HT-29 (cell line): ENCODE data around the gene PTGDR2. TPM values are rescaled to one million over a fixed set of nuclear protein-coding genes. Genes with fewer than 3 reads are reported as not detected.

Source experiments
- DNase-seq: peaks from one replicate; pipeline ENCODE4 v3.0.0-alpha.2; 2015; ENCODE audit warnings: low spot score
- total RNA-seq: library from RNA; depleted of rRNA; stranded (reverse); fragments of >200 nt; shearing (Covaris generic); gene quantifications from 2 replicates; pipeline ENCODE4 v1.2.3, GENCODE V29; 2014

PTGDR2 gene
- total RNA-seq, 1 experiment from 2014 or later: 0.41 TPM

- no peak for DNase-seq
Observed at GRCh38 chr11:60874421-60875365, 18.9 kb upstream of the PTGDR2 start.

- no peak for DNase-seq
Observed at GRCh38 chr11:60873533-60873932, 17.8 kb upstream of the PTGDR2 start.

DNA sequence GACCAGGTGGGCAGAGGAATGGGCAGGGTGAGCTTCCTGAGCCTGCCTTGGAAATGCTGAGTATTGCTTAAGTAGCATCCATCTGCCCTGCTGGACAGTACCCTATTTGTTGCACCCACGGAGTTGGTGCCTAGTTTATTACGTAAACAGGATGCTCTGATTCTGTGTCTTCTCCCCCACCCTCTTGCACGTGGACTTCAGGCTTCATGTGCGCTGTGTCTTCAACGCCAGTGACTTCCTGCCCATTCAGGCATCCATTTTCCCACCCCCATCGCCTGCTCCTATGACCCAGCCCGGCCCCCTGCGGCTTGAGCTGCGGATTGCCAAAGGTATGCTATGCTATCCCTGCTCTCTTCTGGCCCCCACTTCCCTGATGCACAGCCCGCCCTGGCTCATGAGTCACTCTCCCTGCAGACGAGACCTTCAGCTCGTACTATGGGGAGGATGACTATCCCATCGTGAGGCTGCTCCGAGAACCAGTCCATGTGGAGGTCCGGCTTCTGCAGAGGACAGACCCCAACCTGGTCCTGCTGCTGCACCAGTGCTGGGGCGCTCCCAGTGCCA lies 17.3 kb upstream of the PTGDR2 start:
- DNase-seq: no peak

- no peak for DNase-seq
Observed at GRCh38 chr11:60872124-60872960, 16.6 kb upstream of the PTGDR2 start.

DNA sequence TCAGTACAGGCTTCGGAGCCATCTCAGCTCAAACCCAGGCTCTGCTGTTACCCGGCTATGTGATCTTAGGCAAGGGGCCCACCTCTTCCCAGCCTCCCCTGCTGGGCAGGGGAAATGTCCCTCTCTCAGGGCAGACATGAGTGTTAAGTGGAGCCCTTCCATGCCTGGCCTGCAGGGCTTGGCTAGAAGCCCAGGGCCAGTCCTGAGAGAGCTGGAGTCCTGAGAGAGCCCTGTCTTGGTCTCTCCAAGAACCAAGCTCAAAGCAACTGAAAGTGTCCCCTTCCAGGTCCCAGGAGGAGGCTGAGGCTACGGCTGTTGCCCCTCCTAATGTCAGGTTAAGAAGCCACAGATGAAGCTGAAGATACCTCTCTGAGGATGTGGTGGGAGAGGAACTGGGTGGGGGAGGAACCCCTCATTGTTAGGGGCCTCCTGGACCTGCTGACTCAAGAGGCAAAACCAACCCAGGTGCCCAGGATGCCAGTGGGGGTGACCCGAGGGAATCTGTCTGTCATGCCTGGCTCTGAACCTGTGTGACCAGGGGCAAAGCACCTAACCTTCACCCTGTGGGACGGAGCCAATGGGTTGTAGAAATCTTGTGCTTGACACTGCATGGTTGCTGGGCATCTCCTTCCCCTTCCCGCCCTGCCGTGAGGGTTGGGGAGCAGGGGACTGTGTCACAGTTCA lies 15.8 kb upstream of the PTGDR2 start:
- no peak for DNase-seq

DNA sequence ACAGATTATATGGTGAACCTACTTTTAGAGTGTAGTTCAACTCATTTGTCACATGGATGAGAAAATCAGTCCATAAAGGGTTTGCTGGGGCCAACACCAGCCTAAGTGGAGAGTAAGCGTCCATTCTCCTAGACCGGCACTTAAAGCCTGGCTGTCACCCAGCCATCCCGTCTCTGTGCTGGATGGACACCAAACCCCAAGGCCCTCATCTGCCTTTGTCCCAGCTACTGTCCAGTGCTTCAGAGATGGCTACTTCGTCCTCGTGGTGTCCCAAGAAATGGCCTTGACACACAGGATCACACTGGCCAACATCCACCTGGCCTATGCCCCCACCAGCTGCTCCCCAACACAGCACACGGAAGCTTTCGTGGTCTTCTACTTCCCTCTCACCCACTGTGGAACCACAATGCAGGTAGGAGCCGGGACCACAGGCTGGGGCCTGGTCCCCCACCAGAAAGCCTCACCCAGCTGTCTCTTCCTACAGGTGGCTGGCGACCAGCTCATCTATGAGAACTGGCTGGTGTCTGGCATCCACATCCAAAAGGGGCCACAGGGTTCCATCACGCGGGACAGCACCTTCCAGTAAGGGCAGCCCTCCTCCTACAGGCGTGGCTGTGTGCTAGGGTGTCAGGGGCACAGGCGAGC lies 15.1 kb upstream of the PTGDR2 start:
- no peak for DNase-seq

- no peak for DNase-seq
Observed at GRCh38 chr11:60870276-60870675, 14.5 kb upstream of the PTGDR2 start.

DNA sequence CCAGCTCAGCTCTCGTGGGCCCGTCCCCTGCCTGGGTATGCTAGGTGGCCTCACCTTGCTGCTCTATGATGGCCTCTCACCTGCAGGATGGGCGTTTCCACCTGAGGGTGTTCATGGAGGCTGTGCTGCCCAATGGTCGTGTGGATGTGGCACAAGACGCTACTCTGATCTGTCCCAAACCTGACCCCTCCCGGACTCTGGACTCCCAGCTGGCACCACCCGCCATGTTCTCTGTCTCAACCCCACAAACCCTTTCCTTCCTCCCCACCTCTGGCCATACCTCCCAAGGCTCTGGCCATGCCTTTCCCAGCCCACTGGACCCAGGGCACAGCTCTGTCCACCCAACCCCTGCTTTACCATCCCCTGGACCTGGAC lies 13.7 kb upstream of the PTGDR2 start:
- DNase-seq: no peak

DNA sequence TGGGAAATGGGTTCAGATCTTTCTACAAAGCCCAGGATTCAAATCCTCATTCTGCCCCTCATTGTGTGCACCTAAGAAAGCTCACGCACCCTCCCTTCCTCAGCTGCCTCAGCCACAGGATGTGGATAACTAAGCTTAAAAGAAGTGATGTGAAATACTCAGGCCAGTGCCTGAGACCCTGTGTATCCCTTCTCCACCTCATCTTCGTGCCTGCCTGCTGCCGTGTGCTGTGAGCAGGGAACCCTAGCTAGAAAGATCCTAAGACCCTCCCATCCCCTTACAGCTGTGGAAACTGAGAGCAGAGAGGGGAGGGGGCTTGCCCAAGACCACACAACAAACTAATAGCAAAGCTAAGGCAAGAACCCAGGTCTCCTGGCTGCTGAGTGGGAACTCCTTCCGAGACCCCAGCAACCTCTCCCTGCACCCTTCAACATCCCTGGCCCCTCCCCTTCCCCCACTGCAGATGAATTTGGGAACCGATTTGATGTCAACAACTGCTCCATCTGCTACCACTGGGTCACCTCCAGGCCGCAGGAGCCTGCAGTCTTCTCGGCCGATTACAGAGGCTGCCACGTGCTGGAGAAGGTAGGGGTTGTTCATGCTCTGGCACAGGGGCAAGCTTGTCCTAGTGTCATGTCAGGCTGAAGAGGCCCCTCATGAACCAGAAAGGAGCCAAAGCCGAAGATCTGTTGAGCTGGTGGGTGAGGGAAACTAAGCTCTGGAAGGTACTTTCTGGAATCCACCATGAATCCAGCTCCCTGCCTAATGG lies 13.1 kb upstream of the PTGDR2 start:
- no peak for DNase-seq

- DNase-seq: no peak
Observed at GRCh38 chr11:60867871-60868681, 12.3 kb upstream of the PTGDR2 start.

- DNase-seq: no peak
Observed at GRCh38 chr11:60866911-60867870, 11.4 kb upstream of the PTGDR2 start, which contains the start of gene ZP1. ZP1 (plus strand) TSS chr11:60867542; CDS start chr11:60867562, 20 bp downstream.

- no peak for DNase-seq
Observed at GRCh38 chr11:60864856-60865513, 9.2 kb upstream of the PTGDR2 start.

GRCh38 chr11:60863550-60864521 lies 8.1 kb upstream of the PTGDR2 start:
- DNase-seq: no peak

GRCh38 chr11:60862171-60862570 lies 6.4 kb upstream of the PTGDR2 start:
- DNase-seq: no peak

GRCh38 chr11:60860943-60861342 lies 5.2 kb upstream of the PTGDR2 start:
- no peak for DNase-seq

GRCh38 chr11:60859616-60860250 lies 4.0 kb upstream of the PTGDR2 start:
- DNase-seq: no peak
